Choroid plexus epithelial cell (primary cell): ENCODE data around the gene DHRS3.
"Not testable (repeated sequence)": the region's sequence is repeated elsewhere in the genome, so short reads cannot be mapped to it uniquely, and the experiment has no call there.

Experiments
- DNase-seq: peaks from one replicate; pipeline ENCODE4 v3.0.0-alpha.2; 2010; ENCODE audit warnings: low read depth
- H3K4me3 ChIP-seq: 2 replicates; pipeline ENCODE4 v1.5.1; 2011; ENCODE audit warnings: low read depth, mild to moderate bottlenecking, control low read depth, low read length, moderate library complexity
- TF ChIP-seq, protein P1 (sequence below): conservative IDR thresholded peaks from 2 replicates; pipeline ENCODE4 v1.5.1; 2011; ENCODE audit warnings: low read depth, mild to moderate bottlenecking, control low read depth, inconsistent platforms, low read length, moderate library complexity

The DHRS3 gene

DNA sequence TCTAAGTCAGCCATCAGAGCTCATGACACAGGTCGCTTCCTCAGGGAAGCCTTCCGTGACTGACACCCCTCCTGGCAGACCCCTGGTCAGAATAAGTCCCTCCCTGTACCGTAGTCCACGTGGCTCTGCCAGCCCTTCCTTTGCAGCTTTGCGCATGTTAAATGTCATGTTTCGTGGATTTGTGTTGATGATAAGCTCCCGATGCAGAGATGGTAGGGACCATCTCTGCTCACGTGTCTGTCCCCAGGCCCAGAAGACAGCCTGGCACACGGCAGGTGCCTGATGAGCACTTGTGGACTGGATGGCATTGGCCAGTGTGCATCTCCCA, 75.9 kb downstream of the DHRS3 start:
- TF ChIP-seq, protein P1, sequence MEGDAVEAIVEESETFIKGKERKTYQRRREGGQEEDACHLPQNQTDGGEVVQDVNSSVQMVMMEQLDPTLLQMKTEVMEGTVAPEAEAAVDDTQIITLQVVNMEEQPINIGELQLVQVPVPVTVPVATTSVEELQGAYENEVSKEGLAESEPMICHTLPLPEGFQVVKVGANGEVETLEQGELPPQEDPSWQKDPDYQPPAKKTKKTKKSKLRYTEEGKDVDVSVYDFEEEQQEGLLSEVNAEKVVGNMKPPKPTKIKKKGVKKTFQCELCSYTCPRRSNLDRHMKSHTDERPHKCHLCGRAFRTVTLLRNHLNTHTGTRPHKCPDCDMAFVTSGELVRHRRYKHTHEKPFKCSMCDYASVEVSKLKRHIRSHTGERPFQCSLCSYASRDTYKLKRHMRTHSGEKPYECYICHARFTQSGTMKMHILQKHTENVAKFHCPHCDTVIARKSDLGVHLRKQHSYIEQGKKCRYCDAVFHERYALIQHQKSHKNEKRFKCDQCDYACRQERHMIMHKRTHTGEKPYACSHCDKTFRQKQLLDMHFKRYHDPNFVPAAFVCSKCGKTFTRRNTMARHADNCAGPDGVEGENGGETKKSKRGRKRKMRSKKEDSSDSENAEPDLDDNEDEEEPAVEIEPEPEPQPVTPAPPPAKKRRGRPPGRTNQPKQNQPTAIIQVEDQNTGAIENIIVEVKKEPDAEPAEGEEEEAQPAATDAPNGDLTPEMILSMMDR, result no peak
- DNase-seq, result no peak
- no peak overlapping the region for H3K4me3 ChIP-seq

DNA sequence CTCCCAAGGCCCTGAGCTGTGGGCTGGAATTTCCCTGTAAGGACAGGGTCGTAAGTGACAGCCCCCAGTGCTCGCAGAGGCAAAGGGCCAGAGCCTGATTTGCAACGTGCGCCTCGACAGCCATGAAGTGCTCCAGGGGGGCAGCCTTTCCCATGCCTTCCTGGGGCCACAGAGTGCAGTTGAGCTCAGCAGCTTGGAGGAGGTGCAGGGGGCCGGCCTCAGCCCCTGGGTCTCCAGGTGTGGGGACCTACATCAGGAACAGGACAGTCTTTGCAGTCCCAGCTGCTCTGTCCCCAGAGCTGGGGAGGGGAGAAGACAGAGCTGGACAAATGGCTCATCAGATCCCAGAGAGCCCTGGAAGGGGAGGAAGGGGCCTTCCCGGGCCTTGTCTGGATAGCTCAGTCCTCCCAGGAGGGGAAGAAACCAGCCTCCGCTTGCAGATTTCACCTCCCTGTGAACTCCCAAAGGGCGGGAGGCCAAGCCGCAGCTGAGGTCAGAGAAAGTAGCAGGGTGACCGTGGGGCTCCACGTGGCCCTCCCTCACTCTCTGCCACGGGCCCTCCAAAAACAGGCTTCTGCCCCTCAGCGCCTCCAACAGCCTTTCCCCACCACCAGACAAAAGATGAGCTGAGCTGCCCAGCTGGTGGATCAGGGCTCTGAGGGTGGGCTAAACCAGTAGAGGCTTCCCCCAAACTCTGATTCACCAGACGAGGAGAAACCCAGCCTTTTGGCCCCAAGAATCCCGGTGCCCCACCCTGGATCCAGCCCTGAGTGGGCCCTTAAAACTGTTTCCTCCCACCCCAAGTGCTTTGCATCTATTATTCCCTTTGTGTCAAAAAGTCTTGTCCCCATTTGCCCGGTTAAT, 76.5 kb downstream of the DHRS3 start:
- peak; percentile 94 for DNase-seq
- TF ChIP-seq, protein P1, result no peak
- no peak overlapping the region for H3K4me3 ChIP-seq

DNA sequence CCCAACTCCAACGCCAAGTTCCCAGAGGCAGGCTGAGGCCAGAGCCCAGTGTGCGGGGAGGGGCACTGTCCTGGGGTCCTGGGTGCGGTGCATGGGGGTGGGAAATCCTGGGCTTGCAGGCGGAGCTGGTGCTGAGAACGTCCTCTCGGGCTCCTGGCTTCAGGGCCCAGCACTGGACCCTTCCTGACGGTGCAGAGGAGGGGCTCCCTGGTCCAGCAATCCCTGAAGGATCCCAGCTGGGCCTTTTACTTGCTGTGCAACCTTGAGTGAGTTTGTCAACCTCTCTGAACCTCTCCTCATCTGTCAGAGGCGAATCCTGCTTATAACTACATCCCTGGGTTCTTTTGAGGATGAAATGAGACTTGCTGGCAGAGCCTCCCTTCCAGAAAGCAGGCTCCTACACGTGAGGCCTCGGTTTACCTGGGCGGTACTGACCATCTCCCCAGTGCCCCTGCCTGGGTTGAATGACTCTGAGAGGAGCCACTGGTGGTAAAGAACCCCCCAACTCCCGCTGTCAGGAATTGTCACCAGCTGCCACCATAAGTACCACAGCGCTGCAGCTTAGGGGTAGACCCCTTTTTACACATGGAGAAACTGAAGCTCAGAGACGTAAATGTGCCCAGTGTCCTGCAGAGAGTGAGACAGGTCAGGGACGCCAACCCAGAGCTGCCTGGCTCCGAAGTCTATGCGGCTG, 77.3 kb downstream of the DHRS3 start:
- peak overlapping the region; percentile 14 for H3K4me3 ChIP-seq

DNA sequence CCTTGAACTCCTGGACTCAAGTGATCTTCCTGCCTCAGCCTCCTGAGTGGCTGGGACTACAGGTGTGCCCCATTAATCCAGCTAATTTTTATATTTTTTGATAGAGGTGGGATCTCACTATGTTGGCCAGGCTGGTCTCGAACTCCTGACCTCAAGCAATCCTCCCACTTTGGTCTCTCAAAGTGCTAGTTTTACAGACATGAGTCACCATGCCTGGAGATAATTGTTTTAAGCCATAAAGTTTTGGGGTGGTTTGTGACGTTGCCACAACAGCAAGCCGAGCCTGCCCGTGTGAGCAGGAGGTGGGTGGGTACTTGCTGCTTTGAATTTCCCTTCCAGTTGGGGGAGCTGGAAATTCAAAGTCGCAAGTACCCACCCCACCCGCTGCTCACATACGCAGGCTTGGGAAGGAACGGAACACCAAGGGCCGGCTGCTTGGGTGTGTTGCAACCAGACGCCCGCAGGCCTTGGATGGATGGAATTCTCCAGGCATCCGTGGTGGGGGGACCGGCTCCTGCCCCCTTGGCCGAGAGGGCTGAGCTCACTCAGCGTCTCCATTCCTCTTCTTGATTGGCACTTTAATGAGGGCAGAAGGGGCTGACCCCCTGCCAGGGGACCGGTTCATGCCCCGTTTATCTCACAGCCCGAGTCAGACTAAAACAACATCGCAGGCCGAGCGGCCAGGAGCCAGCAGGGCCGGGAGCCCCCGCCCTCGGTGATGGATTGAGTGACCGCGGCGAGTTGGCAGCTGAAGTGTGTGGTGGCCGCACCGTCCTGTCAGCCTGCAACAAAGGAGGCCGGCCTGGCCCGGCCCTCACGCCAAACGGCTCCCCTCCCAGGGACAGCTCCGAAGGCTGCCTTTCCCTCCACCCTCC, 78.1 kb downstream of the DHRS3 start:
- DNase-seq, result peak; percentile 99
- peak overlapping the region; percentile 14 for H3K4me3 ChIP-seq
- TF ChIP-seq, protein P1, result no peak

More for the DNA sequence above, 77.3 kb downstream of the DHRS3 start:
- TF ChIP-seq, protein P1, result no peak
- no peak for DNase-seq

DNA sequence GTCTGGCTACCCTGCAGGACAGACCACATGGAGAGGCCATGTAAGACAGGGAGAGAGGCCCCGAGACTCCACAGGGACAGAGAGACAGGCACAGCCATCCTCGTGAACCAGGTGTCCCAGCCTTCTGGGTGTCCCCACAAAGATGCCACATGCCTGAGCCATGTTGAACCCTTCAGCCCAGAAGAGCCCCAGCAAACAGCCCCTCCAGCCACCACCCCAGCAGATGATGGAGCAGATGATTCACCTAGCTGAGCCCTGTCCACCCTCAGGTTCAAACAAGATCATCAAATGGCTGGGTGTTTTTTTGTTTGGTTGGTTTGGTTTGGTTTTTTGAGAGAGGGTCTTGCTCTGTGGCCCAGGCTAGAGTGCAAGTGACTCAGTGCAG, 78.7 kb downstream of the DHRS3 start:
- DNase-seq, result no peak
- H3K4me3 ChIP-seq, result no peak overlapping the region
- TF ChIP-seq, protein P1, result no peak

DNA sequence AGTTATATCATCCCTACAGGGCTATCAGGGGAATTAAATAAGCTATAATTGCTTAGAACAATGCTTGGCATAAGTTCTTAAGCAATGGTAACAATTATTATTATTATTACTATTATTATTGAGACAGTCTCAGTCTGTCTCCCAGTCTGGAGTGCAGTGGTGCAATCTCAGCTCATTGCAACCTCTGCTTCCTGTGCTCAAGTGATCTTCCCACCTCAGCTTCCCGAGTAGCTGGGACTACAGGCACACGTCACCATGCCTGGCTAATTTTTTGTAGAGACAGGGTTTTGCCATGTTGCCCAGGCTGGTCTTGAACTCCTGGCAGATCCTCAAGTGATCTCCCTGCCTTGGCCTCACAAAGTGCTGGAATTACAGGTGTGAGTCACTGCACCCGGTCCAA, 79.5 kb downstream of the DHRS3 start:
- H3K4me3 ChIP-seq, result not testable (repeated sequence)
- peak; percentile 53 for DNase-seq

DNA sequence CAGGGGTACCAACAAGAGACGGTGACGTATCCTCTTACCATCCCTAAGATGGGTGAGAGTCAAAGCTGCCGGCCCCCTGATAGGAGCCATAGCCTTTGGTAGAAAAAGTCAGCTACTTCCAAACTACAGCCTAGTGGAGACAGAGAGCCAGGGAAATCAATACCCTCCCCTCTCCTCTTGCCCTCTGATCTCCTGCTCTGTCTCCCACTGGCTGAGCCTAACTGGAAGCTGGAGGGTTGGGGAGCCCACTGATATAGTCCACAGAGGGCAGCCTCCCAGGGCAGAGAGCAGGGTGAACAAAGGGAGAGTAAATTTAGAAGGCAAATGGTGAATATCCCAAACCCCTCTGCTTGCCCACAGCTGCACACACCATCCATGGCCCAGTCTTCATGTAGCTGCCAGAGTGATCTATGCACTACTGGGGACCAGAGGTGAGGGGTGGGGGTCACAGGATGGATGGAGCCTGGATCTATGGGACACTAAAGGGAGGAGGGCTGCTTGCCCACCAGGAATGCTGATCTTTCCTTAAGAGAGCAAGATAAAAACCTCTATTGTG, 80.0 kb downstream of the DHRS3 start:
- H3K4me3 ChIP-seq, result no peak overlapping the region
- no peak for DNase-seq
- TF ChIP-seq, protein P1, result no peak
